ENCODE data around the gene RPL38. TPM values are rescaled to one million over a fixed set of nuclear protein-coding genes. Genes with fewer than 3 reads are reported as not detected.
A peak's percentile ranks its signal among the peaks of the same experiment; 100 is the strongest.

Gene RPL38
- total RNA-seq, 1 donor from 2014 or later, result 1,028 TPM

GRCh38 chr17:74177018-74177450 is 26.4 kb upstream of the RPL38 start:
- peaks cover 28% of the 10 kb centered on the region for H3K27me3 Mint-ChIP-seq
- H3K27ac Mint-ChIP-seq, result peak overlapping the region; percentile 33
- DNase-seq (ENCODE audit: extremely low spot score, unreplicated experiment), result no peak
- no peaks in the 10 kb centered on the region for H3K9me3 Mint-ChIP-seq
- peaks cover 34% of the 10 kb centered on the region for H3K4me1 Mint-ChIP-seq (ENCODE audit: unreplicated experiment)
- TF ChIP-seq CTCF (conservative IDR thresholded peaks at IDR 0.05), result peak; percentile 2
- H3K4me3 Mint-ChIP-seq, result no peak overlapping the region
- no peaks in the 10 kb centered on the region for H3K36me3 Mint-ChIP-seq

GRCh38 chr17:74179576-74179975 is 23.9 kb upstream of the RPL38 start:
- no peak for TF ChIP-seq CTCF (conservative IDR thresholded peaks at IDR 0.05)
- Mint-ChIP-seq H3K27ac (no peak overlapping the region), H3K4me3 (no peak overlapping the region), H3K36me3 (no peaks in the 10 kb centered on the region), H3K9me3 (no peaks in the 10 kb centered on the region), H3K4me1 (ENCODE audit: unreplicated experiment) (peaks cover 37% of the 10 kb centered on the region), H3K27me3 (peaks cover 19% of the 10 kb centered on the region)
- DNase-seq (ENCODE audit: extremely low spot score, unreplicated experiment), result no peak

GRCh38 chr17:74180336-74180735 is 23.1 kb upstream of the RPL38 start:
- Mint-ChIP-seq H3K4me3 (no peak overlapping the region), H3K4me1 (ENCODE audit: unreplicated experiment) (peaks cover 32% of the 10 kb centered on the region), H3K36me3 (no peaks in the 10 kb centered on the region), H3K9me3 (no peaks in the 10 kb centered on the region), H3K27me3 (peaks cover 16% of the 10 kb centered on the region), H3K27ac (no peak overlapping the region)
- no peak for DNase-seq (ENCODE audit: extremely low spot score, unreplicated experiment)
- TF ChIP-seq CTCF (conservative IDR thresholded peaks at IDR 0.05), result no peak

- Mint-ChIP-seq H3K27me3 (peaks cover 16% of the 10 kb centered on the region), H3K27ac (no peak overlapping the region), H3K4me1 (ENCODE audit: unreplicated experiment) (peaks cover 31% of the 10 kb centered on the region), H3K4me3 (no peak overlapping the region), H3K36me3 (no peaks in the 10 kb centered on the region), H3K9me3 (no peaks in the 10 kb centered on the region)
- TF ChIP-seq CTCF (conservative IDR thresholded peaks at IDR 0.05), result no peak
- DNase-seq (ENCODE audit: extremely low spot score, unreplicated experiment), result no peak
These were observed 22.1 kb upstream of the RPL38 start for GRCh38 chr17:74181341-74181740.

GRCh38 chr17:74182041-74182723 is 21.3 kb upstream of the RPL38 start:
- Mint-ChIP-seq H3K4me1 (ENCODE audit: unreplicated experiment) (peaks cover 27% of the 10 kb centered on the region), H3K4me3 (no peak overlapping the region), H3K9me3 (no peaks in the 10 kb centered on the region), H3K27me3 (peaks cover 9% of the 10 kb centered on the region), H3K27ac (peak overlapping the region; percentile 34), H3K36me3 (no peaks in the 10 kb centered on the region)
- no peak for TF ChIP-seq CTCF (conservative IDR thresholded peaks at IDR 0.05)
- no peak for DNase-seq (ENCODE audit: extremely low spot score, unreplicated experiment)
